HepG2 (cell line): ENCODE measurements around the gene CNTD1. TPM values are rescaled to one million over a fixed set of nuclear protein-coding genes. Genes with fewer than 3 reads are reported as not detected.

Experiments
- CTCF ChIP-seq: sonication (generic); formaldehyde crosslinking; IDR thresholded peaks from 2 replicates; pipeline ENCODE4 v1.5.0; 2020; ENCODE audit warnings: mild to moderate bottlenecking, missing genetic modification reagents, moderate library complexity
- DDIT3 ChIP-seq: sonication (generic); formaldehyde crosslinking; IDR thresholded peaks from 2 replicates; pipeline ENCODE4 v1.4.0; 2020; ENCODE audit warnings: mild to moderate bottlenecking, missing genetic modification reagents
- GLI4 ChIP-seq: sonication (generic); formaldehyde crosslinking; IDR thresholded peaks from 2 replicates; pipeline ENCODE4 v1.5.1; 2020; ENCODE audit warnings: missing genetic modification reagents, mild to moderate bottlenecking, moderate library complexity, borderline replicate concordance
- HMGA1 ChIP-seq: sonication (generic); formaldehyde crosslinking; conservative IDR thresholded peaks from 2 replicates; pipeline ENCODE4 v1.4.0; 2020; ENCODE audit warnings: missing genetic modification reagents
- MLLT10 ChIP-seq: sonication (generic); formaldehyde crosslinking; IDR thresholded peaks from 2 replicates; pipeline ENCODE4 v1.4.0; 2020; ENCODE audit warnings: missing genetic modification reagents
- MYNN ChIP-seq: sonication (generic); formaldehyde crosslinking; IDR thresholded peaks from 2 replicates; pipeline ENCODE4 v1.4.0; 2020; ENCODE audit warnings: mild to moderate bottlenecking, low read depth, missing genetic modification reagents
- PAWR ChIP-seq: sonication (generic); formaldehyde crosslinking; IDR thresholded peaks from 2 replicates; pipeline ENCODE4 v1.4.0; 2020; ENCODE audit warnings: missing genetic modification reagents, mild to moderate bottlenecking, borderline replicate concordance
- SIN3A ChIP-seq: IDR thresholded peaks from 2 replicates; pipeline ENCODE4 v1.6.1; 2011; ENCODE audit warnings: low read depth, mild to moderate bottlenecking, control low read depth, low read length, borderline replicate concordance
- SMYD3 ChIP-seq: sonication (generic); formaldehyde crosslinking; IDR thresholded peaks from 2 replicates; pipeline ENCODE4 v1.8.1; 2023; ENCODE audit warnings: mild to moderate bottlenecking, missing genetic modification reagents
- ZBTB26 ChIP-seq: IDR thresholded peaks from 2 replicates; pipeline ENCODE4 v1.6.1; 2016; ENCODE audit warnings: missing compliant biosample characterization, missing genetic modification reagents, borderline replicate concordance
- ZBTB40 ChIP-seq, 2 experiments: fragments of 450-650 bp in 1 of 2; sonication (generic) in 1 of 2; formaldehyde crosslinking in 1 of 2; IDR thresholded peaks; 2 replicates each; pipeline versions ENCODE4 v1.6.1 to v1.8.0; 2016 to 2022; ENCODE audit warnings: antibody characterized with exemption in 1 of 2, mild to moderate bottlenecking in 1 of 2, missing genetic modification reagents in 1 of 2
- ZNF30 ChIP-seq: sonication (generic); formaldehyde crosslinking; IDR thresholded peaks from 2 replicates; pipeline ENCODE4 v1.5.0; 2020; ENCODE audit warnings: mild to moderate bottlenecking, missing genetic modification reagents
- ZNF329 ChIP-seq: sonication (generic); formaldehyde crosslinking; IDR thresholded peaks from 2 replicates; pipeline ENCODE4 v1.9.0; 2021; ENCODE audit warnings: low read depth, mild to moderate bottlenecking, missing genetic modification reagents
- polyA plus RNA-seq, 8 experiments: library from polyadenylated mRNA; depleted of rRNA in 3 of 8; stranded (reverse) in 7 of 8; unstranded in 1 of 8; fragments of >200 nt; fragmentation: Illumina TruSeq in 4 of 8; extraction: Trizol in 4 of 8; gene quantifications; 2 replicates each; pipeline versions ENCODE4 v1.2.1 to v1.2.3, GENCODE V29; 2011 to 2016; ENCODE audit warnings: low read depth in 4 of 8, missing spikeins in 1 of 8, mixed read lengths in 1 of 8; ENCODE audit not compliant: insufficient read depth in 1 of 8
- total RNA-seq, 5 experiments: library from RNA; depleted of rRNA; stranded (reverse); fragments of >200 nt; fragmentation: Illumina TruSeq; extraction: Trizol; gene quantifications; 2 replicates each; pipeline ENCODE4 v1.2.3, GENCODE V29; 2016; ENCODE audit warnings: low read depth in 1 of 5
- TF ChIP-seq, protein P1 (sequence below): sonication (generic); formaldehyde crosslinking; conservative IDR thresholded peaks from 2 replicates; pipeline ENCODE4 v1.4.0; 2020; ENCODE audit warnings: missing genetic modification reagents

CNTD1 gene
- total and polyA plus RNA-seq, 2 of the 13 experiments (the other 11 are each of a cell fraction or from before 2014, with no cell fraction given) = 0.11 to 0.15 TPM

- TF ChIP-seq DDIT3 (CRISPR knock-in tag) (no peak), GLI4 (CRISPR knock-in tag) (peak; percentile 50; the same call in 1 of the 2 replicates), MYNN (peak; percentile 29; the same call in 1 of the 2 replicates), ZNF30 (CRISPR knock-in tag) (no peak), SMYD3 (CRISPR knock-in tag) (peak; percentile 86; the same call in 1 of the 2 replicates), SIN3A (peak; percentile 66), MLLT10 (no peak), CTCF (CRISPR knock-in tag) (peak; percentile 37), HMGA1 (CRISPR knock-in tag) (no peak), ZBTB40 (IDR thresholded peaks at IDR 0.05) (peak; percentile 78), ZBTB40 (CRISPR knock-in tag; IDR thresholded peaks at IDR 0.05) (peak; percentile 95), PAWR (CRISPR knock-in tag) (no peak), ZNF329 (CRISPR knock-in tag) (peak; percentile 92), ZBTB26 (CRISPR knock-in tag) (peak; percentile 81)
- TF ChIP-seq, protein P1, sequence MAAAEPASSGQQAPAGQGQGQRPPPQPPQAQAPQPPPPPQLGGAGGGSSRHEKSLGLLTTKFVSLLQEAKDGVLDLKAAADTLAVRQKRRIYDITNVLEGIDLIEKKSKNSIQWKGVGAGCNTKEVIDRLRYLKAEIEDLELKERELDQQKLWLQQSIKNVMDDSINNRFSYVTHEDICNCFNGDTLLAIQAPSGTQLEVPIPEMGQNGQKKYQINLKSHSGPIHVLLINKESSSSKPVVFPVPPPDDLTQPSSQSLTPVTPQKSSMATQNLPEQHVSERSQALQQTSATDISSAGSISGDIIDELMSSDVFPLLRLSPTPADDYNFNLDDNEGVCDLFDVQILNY (CRISPR knock-in tag) = no peak; the same call in 1 of the 2 replicates
Observed at GRCh38 chr17:42832934-42833766, 34.5 kb downstream of the CNTD1 start, which contains the start of gene PSME3 (continued).
